GM23338 (cell line): ENCODE results near the gene NXPH2. TPM values are rescaled to one million over a fixed set of nuclear protein-coding genes. Genes with fewer than 3 reads are reported as not detected.

Experiments used
- ATAC-seq: fragments of 200-7000 bp; cut with Tn5 transposase; 3 replicates; pipeline ENCODE4 v1.9.1; 2020
- DNase-seq: peaks from one replicate; pipeline ENCODE4 v3.0.0-alpha.2; 2015; ENCODE audit warnings: low spot score
- H2AFZ ChIP-seq: fragments of 200-600 bp; sonication (generic); 2 replicates; pipeline ENCODE4 v1.8.0; 2016; ENCODE audit warnings: antibody characterized with exemption, mild to moderate bottlenecking, moderate library complexity
- H3F3A ChIP-seq: fragments of 200-600 bp; sonication (generic); replicated peaks from 2 replicates; pipeline ENCODE4 v1.8.0; 2017; ENCODE audit warnings: antibody characterized with exemption, mixed run types, low read depth
- H3K27ac ChIP-seq: fragments of 200-600 bp; sonication (generic); 2 replicates; pipeline ENCODE4 v1.6.1; 2016; ENCODE audit warnings: low read depth
- H3K27me3 ChIP-seq: fragments of 200-600 bp; sonication (generic); 2 replicates; pipeline ENCODE4 v1.8.0; 2016; ENCODE audit warnings: mild to moderate bottlenecking, mixed run types, moderate library complexity; ENCODE audit not compliant: insufficient read depth
- H3K36me3 ChIP-seq: fragments of 200-600 bp; sonication (generic); 2 replicates; pipeline ENCODE4 v1.8.0; 2016; ENCODE audit warnings: mild to moderate bottlenecking; ENCODE audit not compliant: insufficient read depth
- H3K4me1 ChIP-seq: fragments of 200-600 bp; sonication (generic); 2 replicates; pipeline ENCODE4 v1.8.0; 2016; ENCODE audit warnings: mild to moderate bottlenecking, moderate library complexity; ENCODE audit not compliant: insufficient read depth
- H3K4me2 ChIP-seq: fragments of 200-600 bp; sonication (generic); 2 replicates; pipeline ENCODE4 v1.7.1; 2017; ENCODE audit warnings: mixed run types
- H3K4me3 ChIP-seq: fragments of 200-600 bp; sonication (generic); 2 replicates; pipeline ENCODE4 v1.6.1; 2016; ENCODE audit warnings: mixed run types
- H3K79me2 ChIP-seq: fragments of 200-600 bp; sonication (generic); replicated peaks from 2 replicates; pipeline ENCODE4 v1.8.0; 2017; ENCODE audit warnings: mild to moderate bottlenecking; ENCODE audit not compliant: insufficient read depth
- H3K9me2 ChIP-seq: fragments of 200-600 bp; sonication (generic); 2 replicates; pipeline ENCODE4 v1.8.0; 2017; ENCODE audit not compliant: insufficient read depth
- H4K20me1 ChIP-seq: fragments of 200-600 bp; sonication (generic); replicated peaks from 2 replicates; pipeline ENCODE4 v1.8.0; 2017; ENCODE audit warnings: mild to moderate bottlenecking; ENCODE audit not compliant: insufficient read depth
- H3K27ac Mint-ChIP-seq: 2 replicates; pipeline ENCODE4 v1.8.0; 2020; ENCODE audit warnings: inconsistent platforms, mild to moderate bottlenecking, moderate library complexity, mixed read lengths
- H3K27me3 Mint-ChIP-seq: 3 replicates; pipeline ENCODE4 v1.8.0; 2022; ENCODE audit warnings: low read depth, mild to moderate bottlenecking, moderate library complexity, mixed read lengths, inconsistent platforms; ENCODE audit not compliant: insufficient read depth, poor library complexity
- H3K36me3 Mint-ChIP-seq: 3 replicates; pipeline ENCODE4 v1.8.0; 2021; ENCODE audit warnings: low read depth, mild to moderate bottlenecking, inconsistent platforms, moderate library complexity, mixed read lengths
- H3K4me1 Mint-ChIP-seq: 3 replicates; pipeline ENCODE4 v1.8.0; 2020; ENCODE audit warnings: mild to moderate bottlenecking, inconsistent platforms, mixed read lengths
- H3K4me3 Mint-ChIP-seq: 3 replicates; pipeline ENCODE4 v1.8.0; 2021; ENCODE audit warnings: moderate library complexity, mild to moderate bottlenecking, inconsistent platforms, mixed read lengths
- H3K9me3 Mint-ChIP-seq: 3 replicates; pipeline ENCODE4 v1.8.0; 2020; ENCODE audit warnings: moderate library complexity, mild to moderate bottlenecking, inconsistent platforms, mixed read lengths
- EZH2 ChIP-seq: fragments of 200-600 bp; sonication (generic); IDR thresholded peaks from one replicate; pipeline ENCODE4 v1.8.0; 2017; ENCODE audit warnings: antibody characterized with exemption, mild to moderate bottlenecking, low read depth; ENCODE audit not compliant: unreplicated experiment
- EZH2phosphoT487 ChIP-seq: fragments of 200-600 bp; sonication (generic); IDR thresholded peaks from one replicate; pipeline ENCODE4 v1.8.1; 2018; ENCODE audit warnings: antibody characterized with exemption; ENCODE audit not compliant: unreplicated experiment
- JUNB ChIP-seq: IDR thresholded peaks from one replicate; pipeline ENCODE4 v1.6.1; 2016; ENCODE audit warnings: antibody characterized with exemption; ENCODE audit not compliant: unreplicated experiment
- NANOG ChIP-seq: IDR thresholded peaks from 2 replicates; pipeline ENCODE4 v1.6.1; 2016; ENCODE audit warnings: antibody characterized with exemption, borderline replicate concordance
- POLR2AphosphoS5 ChIP-seq: IDR thresholded peaks from 2 replicates; pipeline ENCODE4 v1.6.1; 2016; ENCODE audit warnings: antibody characterized with exemption, low read depth
- STAT1 ChIP-seq: IDR thresholded peaks from one replicate; pipeline ENCODE4 v1.6.1; 2016; ENCODE audit warnings: antibody characterized with exemption; ENCODE audit not compliant: unreplicated experiment
- ZNF114 ChIP-seq: fragments of 250-450 bp; sonication (Bioruptor Pico); IDR thresholded peaks from 2 replicates; pipeline ENCODE4 v1.5.0; 2020; ENCODE audit warnings: mild to moderate bottlenecking, moderate library complexity
- ZNF331 ChIP-seq: fragments of 250-450 bp; sonication (Bioruptor Pico); IDR thresholded peaks from 2 replicates; pipeline ENCODE4 v1.5.0; 2020; ENCODE audit warnings: low read depth, mild to moderate bottlenecking, moderate library complexity
- polyA plus RNA-seq: library from polyadenylated mRNA; unstranded; fragments of >200 nt; fragmentation: Nextera tagmentation; extraction: Ambion mirVana; gene quantifications from 2 replicates; pipeline ENCODE4 v1.2.1, GENCODE V29; 2016
- total RNA-seq: library from RNA; depleted of rRNA; stranded (reverse); fragments of >200 nt; shearing (Covaris generic); gene quantifications from 2 replicates; pipeline ENCODE4 v1.2.3, GENCODE V29; 2014
- TF ChIP-seq, protein P1 (sequence below), 2 experiments: fragments of 200-600 bp in 1 of 2; sonication (generic) in 1 of 2; conservative IDR thresholded peaks; 2 replicates each; pipeline versions ENCODE4 v1.5.1 to v1.6.1; 2016 to 2017; ENCODE audit warnings: antibody characterized with exemption in 2 of 2, low read depth in 2 of 2, mild to moderate bottlenecking in 2 of 2, moderate library complexity in 1 of 2
- TF ChIP-seq, protein P2 (sequence below): IDR thresholded peaks from one replicate; pipeline ENCODE4 v1.6.1; 2018; ENCODE audit warnings: antibody characterized with exemption; ENCODE audit not compliant: unreplicated experiment
- TF ChIP-seq, protein P3 (sequence below): IDR thresholded peaks from 2 replicates; pipeline ENCODE4 v1.6.1; 2016; ENCODE audit warnings: antibody characterized with exemption

The NXPH2 gene
- total and polyA plus RNA-seq, 2 experiments from 2014 or later: 2.7 to 8.3 TPM

DNA sequence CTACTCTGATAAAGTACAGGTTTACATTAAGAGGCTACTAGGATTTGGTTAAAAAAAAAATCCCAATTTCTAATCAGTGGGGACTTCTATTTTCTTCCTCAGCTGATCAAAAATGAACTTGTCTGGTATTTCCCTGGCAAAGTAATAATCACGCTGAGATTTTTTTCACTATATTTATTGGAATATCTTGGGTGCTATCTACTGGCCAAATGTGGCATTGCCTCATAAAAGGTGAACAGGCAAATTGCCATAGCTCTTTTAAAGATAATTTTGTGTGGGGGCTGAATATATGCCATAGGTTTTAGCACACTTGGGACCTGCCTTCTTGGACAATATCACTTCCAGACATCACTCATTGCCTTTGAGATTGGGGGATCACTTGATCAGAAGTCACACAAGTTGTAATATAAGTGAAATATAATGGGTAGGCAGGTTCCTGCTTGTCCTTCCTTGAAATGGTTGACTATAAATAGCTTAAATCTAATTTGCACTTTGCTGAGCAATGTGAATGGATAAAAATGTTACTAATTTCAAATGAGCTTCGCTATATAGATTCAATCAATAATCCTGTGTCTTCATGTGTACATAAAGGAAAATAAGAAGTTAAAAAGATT lies 7.0 kb upstream of the NXPH2 start:
- H3K4me2 ChIP-seq: no peak overlapping the region
- Mint-ChIP-seq H3K36me3 (no peaks in the 10 kb centered on the region), H3K9me3 (no peaks in the 10 kb centered on the region), H3K4me1 (peaks cover 1% of the 10 kb centered on the region; the same call in 2 of the 3 replicates), H3K4me3 (no peak overlapping the region), H3K27ac (no peak overlapping the region), H3K27me3 (peaks cover 9% of the 10 kb centered on the region)
- H3K4me3 ChIP-seq: no peak overlapping the region
- peaks cover 27% of the 10 kb centered on the region for H3K27me3 ChIP-seq
- H4K20me1 ChIP-seq: no peaks in the 10 kb centered on the region
- H3K36me3 ChIP-seq: no peaks in the 10 kb centered on the region
- no peaks in the 10 kb centered on the region for H3F3A ChIP-seq
- ATAC-seq (no peak), DNase-seq (peak; percentile 56)
- H2AFZ ChIP-seq: no peak overlapping the region
- no peak overlapping the region for H3K27ac ChIP-seq
- H3K79me2 ChIP-seq: no peaks in the 10 kb centered on the region
- no peaks in the 10 kb centered on the region for H3K9me2 ChIP-seq
- TF ChIP-seq STAT1: no peak
- no peak for TF ChIP-seq POLR2AphosphoS5
- TF ChIP-seq, protein P1, sequence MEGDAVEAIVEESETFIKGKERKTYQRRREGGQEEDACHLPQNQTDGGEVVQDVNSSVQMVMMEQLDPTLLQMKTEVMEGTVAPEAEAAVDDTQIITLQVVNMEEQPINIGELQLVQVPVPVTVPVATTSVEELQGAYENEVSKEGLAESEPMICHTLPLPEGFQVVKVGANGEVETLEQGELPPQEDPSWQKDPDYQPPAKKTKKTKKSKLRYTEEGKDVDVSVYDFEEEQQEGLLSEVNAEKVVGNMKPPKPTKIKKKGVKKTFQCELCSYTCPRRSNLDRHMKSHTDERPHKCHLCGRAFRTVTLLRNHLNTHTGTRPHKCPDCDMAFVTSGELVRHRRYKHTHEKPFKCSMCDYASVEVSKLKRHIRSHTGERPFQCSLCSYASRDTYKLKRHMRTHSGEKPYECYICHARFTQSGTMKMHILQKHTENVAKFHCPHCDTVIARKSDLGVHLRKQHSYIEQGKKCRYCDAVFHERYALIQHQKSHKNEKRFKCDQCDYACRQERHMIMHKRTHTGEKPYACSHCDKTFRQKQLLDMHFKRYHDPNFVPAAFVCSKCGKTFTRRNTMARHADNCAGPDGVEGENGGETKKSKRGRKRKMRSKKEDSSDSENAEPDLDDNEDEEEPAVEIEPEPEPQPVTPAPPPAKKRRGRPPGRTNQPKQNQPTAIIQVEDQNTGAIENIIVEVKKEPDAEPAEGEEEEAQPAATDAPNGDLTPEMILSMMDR (conservative IDR thresholded peaks at IDR 0.05; ENCODE audit: low read depth in 2 of 2): peak; percentile 69 to 92
- TF ChIP-seq, protein P2, sequence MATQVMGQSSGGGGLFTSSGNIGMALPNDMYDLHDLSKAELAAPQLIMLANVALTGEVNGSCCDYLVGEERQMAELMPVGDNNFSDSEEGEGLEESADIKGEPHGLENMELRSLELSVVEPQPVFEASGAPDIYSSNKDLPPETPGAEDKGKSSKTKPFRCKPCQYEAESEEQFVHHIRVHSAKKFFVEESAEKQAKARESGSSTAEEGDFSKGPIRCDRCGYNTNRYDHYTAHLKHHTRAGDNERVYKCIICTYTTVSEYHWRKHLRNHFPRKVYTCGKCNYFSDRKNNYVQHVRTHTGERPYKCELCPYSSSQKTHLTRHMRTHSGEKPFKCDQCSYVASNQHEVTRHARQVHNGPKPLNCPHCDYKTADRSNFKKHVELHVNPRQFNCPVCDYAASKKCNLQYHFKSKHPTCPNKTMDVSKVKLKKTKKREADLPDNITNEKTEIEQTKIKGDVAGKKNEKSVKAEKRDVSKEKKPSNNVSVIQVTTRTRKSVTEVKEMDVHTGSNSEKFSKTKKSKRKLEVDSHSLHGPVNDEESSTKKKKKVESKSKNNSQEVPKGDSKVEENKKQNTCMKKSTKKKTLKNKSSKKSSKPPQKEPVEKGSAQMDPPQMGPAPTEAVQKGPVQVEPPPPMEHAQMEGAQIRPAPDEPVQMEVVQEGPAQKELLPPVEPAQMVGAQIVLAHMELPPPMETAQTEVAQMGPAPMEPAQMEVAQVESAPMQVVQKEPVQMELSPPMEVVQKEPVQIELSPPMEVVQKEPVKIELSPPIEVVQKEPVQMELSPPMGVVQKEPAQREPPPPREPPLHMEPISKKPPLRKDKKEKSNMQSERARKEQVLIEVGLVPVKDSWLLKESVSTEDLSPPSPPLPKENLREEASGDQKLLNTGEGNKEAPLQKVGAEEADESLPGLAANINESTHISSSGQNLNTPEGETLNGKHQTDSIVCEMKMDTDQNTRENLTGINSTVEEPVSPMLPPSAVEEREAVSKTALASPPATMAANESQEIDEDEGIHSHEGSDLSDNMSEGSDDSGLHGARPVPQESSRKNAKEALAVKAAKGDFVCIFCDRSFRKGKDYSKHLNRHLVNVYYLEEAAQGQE: no peak
- H3K4me1 ChIP-seq: peaks cover 2% of the 10 kb centered on the region; the same call in 1 of the 2 replicates

DNA sequence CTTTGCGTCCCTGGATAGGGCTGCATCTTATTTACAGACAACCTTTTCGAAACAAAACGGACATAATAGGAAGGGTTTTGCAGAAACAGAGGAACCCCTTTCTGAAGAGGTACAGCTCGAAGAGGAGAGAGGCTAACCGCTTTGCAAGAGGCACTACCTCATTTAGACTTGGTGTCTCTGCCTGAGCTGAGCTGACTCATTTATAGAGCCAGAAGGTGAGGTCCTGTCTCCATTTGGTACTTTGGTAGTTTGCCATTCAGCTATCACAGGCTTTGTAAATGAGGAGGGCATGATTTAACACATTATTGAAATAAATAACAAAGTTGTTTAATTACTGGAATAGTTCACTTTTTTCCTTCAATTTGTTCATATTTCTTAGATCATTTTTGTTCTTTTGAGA lies 2.2 kb upstream of the NXPH2 start:
- Mint-ChIP-seq H3K4me1 (peaks cover 28% of the 10 kb centered on the region), H3K27me3 (peaks cover 47% of the 10 kb centered on the region), H3K4me3 (no peak overlapping the region), H3K36me3 (no peaks in the 10 kb centered on the region), H3K9me3 (no peaks in the 10 kb centered on the region), H3K27ac (no peak overlapping the region)
- peaks cover 23% of the 10 kb centered on the region for H3K4me1 ChIP-seq
- H3K27ac ChIP-seq: no peak overlapping the region
- H3K36me3 ChIP-seq: no peaks in the 10 kb centered on the region
- H2AFZ ChIP-seq: no peak overlapping the region
- H3K4me2 ChIP-seq: no peak overlapping the region; the same call in 1 of the 2 replicates
- ATAC-seq (no peak), DNase-seq (no peak)
- H3K9me2 ChIP-seq: no peaks in the 10 kb centered on the region
- H3K27me3 ChIP-seq: peaks cover 61% of the 10 kb centered on the region
- peaks cover 7% of the 10 kb centered on the region for H3K79me2 ChIP-seq
- no peaks in the 10 kb centered on the region for H3F3A ChIP-seq
- no peaks in the 10 kb centered on the region for H4K20me1 ChIP-seq
- H3K4me3 ChIP-seq: no peak overlapping the region
- TF ChIP-seq EZH2 (no peak), ZNF331 (CRISPR knock-in tag) (no peak), ZNF114 (CRISPR knock-in tag) (no peak), JUNB (no peak), NANOG (no peak), STAT1 (no peak), EZH2phosphoT487 (no peak), POLR2AphosphoS5 (no peak)
- TF ChIP-seq, protein P2: no peak
- TF ChIP-seq, protein P1 (conservative IDR thresholded peaks at IDR 0.05; ENCODE audit: low read depth in 2 of 2): no peak
- TF ChIP-seq, protein P3, sequence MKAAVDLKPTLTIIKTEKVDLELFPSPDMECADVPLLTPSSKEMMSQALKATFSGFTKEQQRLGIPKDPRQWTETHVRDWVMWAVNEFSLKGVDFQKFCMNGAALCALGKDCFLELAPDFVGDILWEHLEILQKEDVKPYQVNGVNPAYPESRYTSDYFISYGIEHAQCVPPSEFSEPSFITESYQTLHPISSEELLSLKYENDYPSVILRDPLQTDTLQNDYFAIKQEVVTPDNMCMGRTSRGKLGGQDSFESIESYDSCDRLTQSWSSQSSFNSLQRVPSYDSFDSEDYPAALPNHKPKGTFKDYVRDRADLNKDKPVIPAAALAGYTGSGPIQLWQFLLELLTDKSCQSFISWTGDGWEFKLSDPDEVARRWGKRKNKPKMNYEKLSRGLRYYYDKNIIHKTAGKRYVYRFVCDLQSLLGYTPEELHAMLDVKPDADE: no peak
